ENCODE results near the gene DAPP1. TPM values are rescaled to one million over a fixed set of nuclear protein-coding genes. Genes with fewer than 3 reads are reported as not detected.

The DAPP1 gene
- total RNA-seq, 1 donor from 2014 or later, result 9.1 TPM

- no peak for DNase-seq (ENCODE audit: low spot score)
Observed at GRCh38 chr4:99894998-99895397, 78.4 kb downstream of the DAPP1 start.

GRCh38 chr4:99915449-99915848 is 98.8 kb downstream of the DAPP1 start:
- DNase-seq (ENCODE audit: low spot score), result no peak

GRCh38 chr4:99917575-99917974 is 100.9 kb downstream of the DAPP1 start:
- no peak for DNase-seq (ENCODE audit: low spot score)

GRCh38 chr4:99918656-99919055 is 102.0 kb downstream of the DAPP1 start:
- DNase-seq (ENCODE audit: low spot score), result no peak

Other genes with a start within 250 kb of the DAPP1 start
- gene MTTP, start 242.0 kb upstream of the DAPP1 start, total RNA-seq (ENCODE audit: insufficient read depth, low replicate concordance), result 5.1 TPM
- gene C4orf54, start 159.0 kb upstream of the DAPP1 start, total RNA-seq (ENCODE audit: insufficient read depth, low replicate concordance), result 2.2 TPM
- gene LAMTOR3, start 77.6 kb downstream of the DAPP1 start, total RNA-seq (ENCODE audit: insufficient read depth, low replicate concordance), result 23.4 TPM
- gene DNAJB14, start 129.8 kb downstream of the DAPP1 start, total RNA-seq (ENCODE audit: insufficient read depth, low replicate concordance), result 71.3 TPM
- gene H2AZ1, start 133.4 kb downstream of the DAPP1 start, total RNA-seq (ENCODE audit: insufficient read depth, low replicate concordance), result 82.8 TPM

Data from umbilical cord (tissue), 2 donors.